GM18868 (cell line): ENCODE results near the gene CAMK2D.
"Not testable (repeated sequence)": the region's sequence is repeated elsewhere in the genome, so short reads cannot be mapped to it uniquely, and the experiment has no call there.

Experiments
- ATAC-seq: cut with Tn5 transposase; IDR thresholded peaks from one replicate; pipeline ENCODE4 v1.9.1; 2021; ENCODE audit warnings: mild to moderate bottlenecking, moderate library complexity; ENCODE audit not compliant: unreplicated experiment

The CAMK2D gene

DNA sequence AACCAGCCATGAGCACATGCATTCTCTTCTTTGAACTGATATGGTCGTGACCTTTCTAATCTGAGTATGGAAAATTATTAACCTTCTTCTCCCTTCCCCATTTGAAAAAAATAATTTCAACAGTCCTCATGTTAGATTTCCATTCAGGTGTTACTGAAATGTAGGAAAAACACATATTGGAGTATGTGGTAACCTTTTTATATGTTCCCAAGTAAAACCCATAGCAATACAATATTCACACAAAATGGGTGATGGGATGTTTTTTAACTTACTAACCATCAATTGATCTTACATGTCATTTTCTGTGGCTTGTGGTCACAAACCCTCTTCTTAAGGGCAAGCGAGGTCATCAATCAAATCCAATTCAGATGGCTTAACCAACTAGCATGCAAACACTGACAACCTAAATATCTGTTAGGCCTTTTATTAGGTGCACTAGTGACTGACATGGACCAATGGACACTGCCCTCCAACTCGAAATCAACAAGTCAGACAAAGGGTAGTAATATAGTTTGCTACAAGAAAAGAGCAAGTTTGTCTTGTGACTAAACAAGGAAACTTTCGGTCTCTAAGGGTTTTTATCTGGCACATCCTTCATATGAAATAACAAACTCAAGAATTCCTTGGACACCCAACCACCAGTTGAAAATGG, 74.3 kb downstream of the CAMK2D start:
- ATAC-seq, result no peak

DNA sequence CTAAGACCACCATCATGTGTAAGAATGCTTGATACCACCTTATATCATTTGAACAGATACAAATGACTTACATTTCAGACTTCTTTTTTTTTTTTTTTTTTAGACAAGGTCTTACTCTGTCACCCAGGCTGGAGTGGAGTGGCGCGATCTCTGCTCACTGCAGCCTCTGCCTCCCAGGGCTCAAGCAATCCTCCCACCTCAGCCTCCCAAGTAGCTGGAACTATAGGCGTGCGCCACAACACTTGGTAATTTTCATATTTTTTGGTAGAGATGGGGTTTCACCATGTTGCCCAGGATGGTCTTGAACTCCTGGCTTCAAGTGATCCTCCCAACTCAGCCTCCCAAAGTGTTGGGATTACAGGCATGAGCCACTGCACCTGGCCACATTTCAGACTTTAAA, 76.4 kb downstream of the CAMK2D start:
- not testable (repeated sequence) for ATAC-seq

DNA sequence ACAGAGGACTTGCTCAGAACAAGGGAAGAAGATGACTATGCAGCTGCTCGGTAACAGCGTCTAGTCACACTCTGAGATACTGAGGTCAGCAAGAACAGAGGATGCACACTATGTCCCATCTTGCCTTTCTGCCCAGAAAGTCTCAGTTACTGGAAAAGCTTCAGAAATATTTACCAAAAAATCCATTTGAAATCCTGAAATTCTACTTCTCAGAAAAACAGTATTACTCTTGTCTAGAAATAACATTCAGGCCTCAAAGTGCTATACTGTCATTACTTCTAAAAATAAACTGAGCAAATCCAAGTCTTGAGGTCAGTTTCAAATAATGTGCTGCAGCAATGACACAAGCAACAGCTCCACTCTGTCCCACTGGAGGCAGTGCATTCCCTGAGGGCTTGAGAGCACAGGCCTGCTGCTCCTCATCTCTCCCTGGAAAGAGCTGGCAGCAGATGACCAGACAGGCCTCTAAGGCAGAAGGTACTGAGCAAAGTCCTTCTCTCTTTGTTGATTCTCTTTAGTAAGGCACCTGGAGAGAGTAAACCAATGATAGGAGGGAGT, 76.9 kb downstream of the CAMK2D start:
- peak; percentile 23 for ATAC-seq

DNA sequence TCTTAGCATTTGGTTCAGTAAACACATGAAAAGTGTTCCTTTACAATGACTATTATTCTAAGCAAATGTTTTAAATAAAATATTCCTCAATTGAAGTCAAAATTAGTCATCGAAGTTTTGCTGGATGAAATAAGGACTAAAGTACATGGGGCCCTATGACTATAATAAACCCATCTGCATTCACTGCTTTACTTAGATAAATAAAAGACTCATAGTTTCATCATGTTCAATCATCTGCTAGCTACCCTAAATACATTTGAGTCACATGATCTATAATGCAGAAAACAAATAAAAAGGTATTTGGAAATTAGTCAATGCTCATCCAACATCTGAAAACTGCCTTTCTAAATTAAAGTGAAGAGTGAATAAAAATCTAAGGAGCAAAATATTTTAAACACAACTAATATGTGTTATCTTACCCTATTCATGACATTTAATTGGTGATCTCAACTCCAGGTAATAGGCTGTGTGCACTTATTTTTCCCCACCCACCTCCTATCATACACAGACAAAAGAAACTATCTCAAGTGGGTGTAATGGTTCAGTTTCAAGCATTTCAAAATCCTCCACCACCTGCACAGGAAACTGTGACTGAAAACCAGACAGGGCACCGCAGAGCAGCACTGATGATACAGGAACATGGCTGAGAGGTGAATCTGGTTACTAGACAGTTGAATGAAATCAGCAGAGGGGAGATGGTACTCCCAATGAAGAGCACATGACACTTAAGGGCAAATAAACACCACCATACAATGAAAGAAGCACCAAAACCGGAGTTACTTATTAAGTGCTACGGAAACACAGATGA, 78.6 kb downstream of the CAMK2D start:
- peak; percentile 99 for ATAC-seq

DNA sequence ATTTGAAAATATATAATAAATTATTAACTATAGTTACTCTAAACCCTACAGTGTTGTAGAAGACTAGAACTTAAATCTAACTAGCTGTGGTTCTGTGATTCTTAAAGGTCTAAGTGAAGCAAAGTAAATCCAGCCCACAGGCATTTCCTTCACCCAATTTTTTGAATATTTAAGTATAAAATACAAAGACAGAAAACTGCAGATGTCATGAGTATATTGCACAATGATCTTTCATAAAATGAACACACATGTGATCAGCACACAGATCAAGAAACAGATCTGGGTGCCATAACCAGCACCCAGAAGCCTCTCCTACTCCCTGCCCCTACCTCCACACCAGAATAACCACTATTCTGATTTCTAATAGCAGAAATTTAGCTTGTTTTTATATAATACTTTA, 82.9 kb downstream of the CAMK2D start:
- ATAC-seq, result no peak

DNA sequence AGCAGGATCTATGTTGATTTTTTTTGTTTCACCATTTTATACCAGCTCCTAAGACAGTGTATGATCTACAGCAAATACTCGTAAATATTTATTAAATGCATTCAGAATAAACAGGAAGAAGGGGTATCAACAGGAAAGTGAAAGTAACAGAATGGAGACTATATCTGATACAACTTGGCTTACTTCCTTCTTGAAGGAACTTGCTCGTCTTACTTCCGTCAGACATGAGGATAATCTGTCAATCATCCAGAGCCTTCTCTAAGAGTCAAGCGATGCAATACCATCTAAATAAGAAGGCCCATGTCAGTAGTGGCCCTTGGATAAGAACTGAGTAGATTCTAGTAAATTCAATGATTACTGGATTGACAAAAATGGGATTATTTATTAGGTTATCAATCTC, 84.2 kb downstream of the CAMK2D start:
- no peak for ATAC-seq

DNA sequence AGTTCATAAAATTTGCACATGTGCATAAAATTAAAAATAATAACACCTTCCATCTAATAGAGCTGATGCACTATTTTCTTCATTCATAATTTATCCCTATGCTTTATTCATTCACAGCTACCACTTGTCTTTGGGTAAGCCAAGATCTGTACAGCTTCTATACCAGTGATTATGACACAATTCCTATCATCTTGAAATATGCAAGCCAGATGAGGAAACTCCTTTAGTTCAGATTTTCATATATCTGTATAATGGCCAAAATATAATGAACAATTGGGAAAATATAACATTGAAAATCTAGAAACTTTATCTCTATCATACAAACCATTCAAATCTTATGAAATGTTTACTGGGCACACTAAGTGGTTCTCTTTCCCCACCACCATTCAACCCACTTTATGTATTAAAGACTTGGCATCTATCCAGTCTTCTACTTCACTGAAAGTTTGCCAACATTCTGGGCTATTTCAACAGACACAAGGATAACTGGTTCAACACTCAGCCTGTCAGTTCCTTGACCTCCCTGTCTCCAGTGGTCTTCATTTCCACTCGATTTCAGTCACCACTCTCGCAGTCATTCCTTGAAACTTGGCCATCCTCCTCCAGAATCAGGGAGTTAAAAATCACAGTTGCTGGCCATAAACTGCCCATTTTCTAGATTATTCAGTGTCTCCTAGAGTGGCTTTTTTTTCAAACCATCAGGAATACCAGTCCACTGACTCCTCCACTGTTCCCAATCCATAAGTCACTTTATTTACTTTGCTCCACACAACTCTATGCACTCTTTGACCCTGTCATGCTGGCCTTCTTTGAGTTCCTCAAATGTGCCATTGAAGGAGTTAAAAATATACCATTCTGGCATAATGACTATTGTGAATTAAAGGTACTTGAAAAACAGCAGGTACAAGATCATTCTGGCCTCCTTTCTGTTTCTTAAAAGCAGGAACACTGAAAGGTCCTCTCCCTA, 85.5 kb downstream of the CAMK2D start:
- no peak for ATAC-seq

DNA sequence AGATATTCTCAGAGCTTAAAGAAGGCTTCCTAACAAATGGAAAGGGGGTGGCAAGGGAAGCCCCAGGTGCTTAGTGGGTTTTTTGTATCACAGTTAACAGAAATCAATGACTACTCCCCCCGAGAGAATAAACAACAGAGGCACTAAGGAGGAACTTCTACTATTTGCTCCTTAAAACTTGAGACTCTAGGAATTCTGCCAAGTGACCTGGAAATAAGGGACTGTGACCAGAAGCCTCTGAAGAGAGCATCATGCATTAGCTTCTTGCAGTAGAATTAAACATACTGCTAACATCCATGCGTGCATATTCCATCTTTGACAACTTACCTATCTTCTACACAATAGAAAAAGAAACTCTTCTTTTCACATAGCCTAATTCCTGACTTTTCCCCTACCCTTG, 86.8 kb downstream of the CAMK2D start:
- ATAC-seq, result no peak

DNA sequence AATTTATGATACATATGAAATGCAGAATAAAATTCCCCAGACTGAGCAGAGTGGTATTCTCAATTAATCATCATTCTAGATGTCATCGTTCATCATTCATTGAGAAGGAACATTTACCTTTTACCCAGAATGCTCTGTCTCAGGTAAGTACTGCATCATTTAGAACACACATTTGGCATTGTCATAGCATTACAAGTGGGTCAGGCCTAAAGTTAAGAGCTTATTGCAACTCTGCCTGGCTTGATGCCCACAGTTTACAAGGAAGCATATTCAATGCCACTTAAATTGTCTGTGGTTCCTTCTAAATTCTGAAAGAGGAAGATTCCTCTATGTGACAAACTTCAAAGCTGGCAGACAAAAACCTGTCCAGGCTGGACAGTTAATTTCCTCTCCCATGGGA, 87.3 kb downstream of the CAMK2D start:
- ATAC-seq, result no peak

DNA sequence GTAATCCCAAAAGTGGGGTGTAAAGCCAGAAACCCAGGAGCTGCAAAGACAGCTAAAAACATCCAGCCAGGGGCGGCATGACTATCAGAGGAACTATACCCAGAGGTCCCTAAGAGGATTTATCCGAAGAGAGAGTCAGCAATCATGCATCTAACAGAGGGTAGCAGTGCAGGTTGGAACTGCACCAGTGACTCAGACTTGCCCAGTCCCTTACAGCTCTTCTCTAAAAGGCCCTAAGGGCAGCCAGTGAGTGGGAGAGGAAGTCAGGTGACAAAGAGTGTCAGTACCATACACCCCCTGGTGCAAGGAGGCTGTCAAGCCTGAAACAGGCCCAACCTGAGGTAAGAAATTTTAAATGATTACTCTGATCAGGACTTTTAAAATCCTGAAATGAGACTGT, 88.1 kb downstream of the CAMK2D start:
- ATAC-seq, result peak; percentile 97

DNA sequence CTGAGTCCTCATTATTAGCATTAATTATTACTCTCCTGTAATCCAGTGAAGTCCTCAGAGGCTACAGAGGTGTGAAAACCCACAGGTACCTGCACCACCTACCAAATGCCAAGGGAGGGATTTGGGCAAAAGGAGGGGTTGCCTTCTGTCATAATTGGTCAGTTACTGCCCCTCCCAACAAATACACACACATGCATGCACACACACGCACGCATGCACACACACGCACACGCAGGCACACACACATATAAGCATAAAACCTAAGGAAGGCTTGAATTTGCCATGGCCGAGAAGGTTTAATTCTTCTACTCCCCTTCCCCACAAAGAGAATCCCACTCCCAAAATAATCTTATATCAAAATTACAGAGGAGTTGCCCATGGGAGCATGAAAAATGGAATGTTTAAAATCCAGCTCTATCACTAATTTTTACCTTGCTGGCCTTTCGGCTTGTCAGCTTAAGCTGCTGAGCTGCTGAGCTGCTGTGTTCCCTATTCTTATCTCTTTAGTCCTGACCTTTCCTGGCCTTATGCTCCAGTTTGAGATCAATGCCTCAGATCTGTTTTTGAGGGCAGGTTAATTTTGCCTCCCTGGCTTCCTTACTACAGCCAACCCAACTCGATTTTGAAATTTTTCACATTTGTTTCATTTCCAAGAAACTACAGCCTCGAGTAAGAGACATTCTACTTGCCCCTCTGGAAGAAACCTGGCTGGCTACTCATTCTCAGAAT, 95.0 kb downstream of the CAMK2D start:
- ATAC-seq, result no peak

DNA sequence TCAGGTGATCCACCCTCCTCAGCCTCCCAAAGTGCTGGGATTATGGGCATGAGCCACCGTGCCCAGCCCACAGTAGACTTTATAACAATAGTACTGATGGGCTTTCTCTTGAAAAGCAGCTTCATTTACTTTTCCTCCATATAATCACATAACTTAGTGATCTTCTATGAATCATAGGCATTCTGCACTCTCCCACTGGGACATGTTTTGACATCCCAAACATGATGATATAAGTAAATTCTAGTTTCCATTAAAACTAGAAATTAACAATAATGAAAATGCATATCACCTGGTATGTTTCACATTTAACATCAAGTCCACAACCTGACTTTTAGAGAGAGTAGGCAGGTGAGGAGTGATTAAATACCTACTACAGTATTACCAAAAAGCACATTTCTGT, 96.5 kb downstream of the CAMK2D start:
- ATAC-seq, result no peak

DNA sequence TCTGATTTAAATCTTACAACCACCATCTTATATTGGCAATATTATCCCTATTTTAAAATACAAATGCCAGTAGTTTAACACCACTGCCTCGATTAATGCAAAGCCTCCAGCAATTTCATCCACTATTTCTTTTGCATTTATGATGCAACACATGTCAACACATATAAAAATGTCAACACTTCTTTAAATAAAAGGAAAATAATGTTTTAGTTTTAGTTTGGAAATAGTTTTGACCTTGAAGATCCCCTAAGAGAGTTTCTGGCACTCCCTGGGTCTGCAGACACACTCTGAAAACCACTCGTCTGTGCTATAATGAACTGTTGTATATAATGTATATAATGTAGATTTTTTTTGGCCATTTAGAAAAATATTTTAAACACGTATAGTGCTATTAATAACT, 99.0 kb downstream of the CAMK2D start:
- no peak for ATAC-seq

DNA sequence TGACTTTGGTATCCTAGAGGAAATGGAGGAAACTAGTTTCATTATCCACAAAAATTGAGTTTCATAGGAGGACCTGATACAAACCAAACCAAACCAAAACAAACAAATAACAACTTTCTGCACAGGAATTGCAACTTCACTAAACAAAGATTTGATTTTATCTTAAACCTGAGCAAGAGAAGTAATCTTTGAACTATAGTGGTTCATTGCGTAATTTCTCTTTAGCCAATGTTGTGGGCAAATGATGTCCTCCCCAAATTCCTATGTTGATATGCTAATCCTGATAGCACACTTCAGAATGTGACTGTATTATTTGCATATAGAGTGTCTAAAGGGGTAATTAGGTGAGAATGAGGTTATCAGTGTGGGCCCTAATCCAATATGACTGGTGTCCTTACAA, 102.4 kb downstream of the CAMK2D start:
- ATAC-seq, result no peak

DNA sequence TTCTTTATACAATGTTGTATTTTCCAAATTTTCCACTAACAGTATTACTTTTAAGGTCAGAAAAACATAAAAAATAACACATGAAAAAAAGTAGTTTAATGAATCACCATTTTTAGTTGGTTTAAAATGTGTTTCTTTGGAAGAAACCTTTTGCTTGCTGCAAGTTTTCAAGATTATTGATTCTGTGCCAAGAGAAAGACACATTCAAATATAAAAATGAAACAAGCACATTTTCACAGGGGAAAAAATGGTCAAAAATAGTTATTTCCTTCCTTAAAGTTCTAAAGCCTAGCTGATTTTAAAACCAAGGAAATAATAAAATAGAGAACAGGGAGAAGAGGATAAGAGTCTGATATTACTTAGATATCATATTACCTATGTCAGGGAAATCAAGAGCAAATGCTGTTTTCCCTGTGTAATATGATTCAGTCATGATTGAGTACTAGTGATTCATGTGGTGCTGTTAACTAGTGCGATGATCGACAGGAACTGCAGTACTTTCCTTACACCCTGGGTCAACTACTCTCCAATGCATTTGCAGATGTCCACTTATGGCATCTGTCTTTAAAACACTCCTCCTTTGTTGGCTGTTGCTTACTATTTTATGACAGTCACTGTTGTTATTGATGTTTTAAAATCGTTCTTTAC, 103.8 kb downstream of the CAMK2D start:
- ATAC-seq, result no peak

DNA sequence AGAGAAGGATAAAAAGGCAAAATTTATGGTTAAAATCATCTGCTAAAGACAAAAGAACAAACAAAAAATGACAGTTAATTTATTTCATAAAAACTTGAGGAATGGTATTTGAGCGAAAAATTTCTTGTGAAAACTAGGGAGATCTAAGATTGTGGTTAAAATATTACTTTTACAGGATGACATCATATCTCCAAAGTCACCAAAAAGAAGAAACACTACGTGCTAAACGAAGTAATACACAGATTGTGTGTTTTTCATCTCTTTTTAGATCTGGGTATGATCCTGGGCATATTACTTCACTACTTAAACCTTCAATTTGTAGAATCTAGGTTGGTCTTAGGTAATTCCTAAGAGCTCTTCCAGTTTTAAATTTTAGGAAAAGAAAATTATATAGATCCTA, 107.7 kb downstream of the CAMK2D start:
- ATAC-seq, result no peak

DNA sequence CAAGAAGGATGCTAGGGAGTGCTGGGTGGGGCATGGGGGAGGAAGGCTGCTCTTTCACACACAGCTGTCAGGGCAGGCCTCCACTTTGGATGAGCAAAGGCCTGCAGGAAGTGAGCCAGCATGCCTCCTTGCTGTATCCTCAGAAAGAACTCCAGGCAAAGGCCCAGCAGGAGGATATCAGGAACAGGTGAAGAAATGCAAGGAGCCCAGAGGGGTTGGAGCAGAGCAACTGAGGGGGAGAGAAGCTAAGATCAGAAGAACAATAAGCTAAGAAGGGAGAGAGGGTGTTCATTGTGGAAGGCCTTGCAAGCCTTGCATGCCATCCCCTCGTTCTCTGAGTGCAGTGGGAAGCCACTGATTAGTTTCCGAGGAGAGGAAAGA, 115.1 kb downstream of the CAMK2D start:
- ATAC-seq, result no peak

DNA sequence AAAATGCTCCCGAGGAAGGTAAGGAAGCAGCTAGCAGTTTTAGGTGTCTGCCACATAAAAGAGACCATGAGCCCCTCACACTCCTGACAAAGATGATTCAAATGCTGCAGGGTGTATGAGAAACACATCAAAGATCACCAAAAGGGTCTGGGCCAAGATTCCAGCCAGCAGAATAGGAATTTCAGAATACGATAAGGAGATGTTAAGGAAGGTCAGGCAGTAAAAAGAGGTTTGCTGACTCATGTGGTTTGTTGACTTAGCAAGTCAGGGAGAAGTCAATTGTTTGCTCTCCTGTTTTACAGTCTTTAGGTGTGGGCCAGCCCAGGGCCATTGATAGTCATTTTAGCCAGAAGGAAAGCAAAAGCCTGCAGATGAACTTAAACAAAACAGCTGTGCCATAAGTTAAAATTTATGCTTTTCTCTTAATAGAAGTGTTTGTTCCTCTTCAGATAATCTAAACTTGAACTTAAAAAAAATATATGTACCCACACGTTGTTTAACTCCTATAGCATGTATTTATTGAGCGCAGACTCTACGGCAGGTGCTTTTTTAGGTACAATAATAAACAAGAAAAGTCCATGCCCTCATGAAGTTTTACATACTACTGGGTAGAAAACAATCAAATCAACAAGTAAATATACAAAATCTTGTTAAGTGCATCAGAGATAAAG, 115.6 kb downstream of the CAMK2D start:
- no peak for ATAC-seq

DNA sequence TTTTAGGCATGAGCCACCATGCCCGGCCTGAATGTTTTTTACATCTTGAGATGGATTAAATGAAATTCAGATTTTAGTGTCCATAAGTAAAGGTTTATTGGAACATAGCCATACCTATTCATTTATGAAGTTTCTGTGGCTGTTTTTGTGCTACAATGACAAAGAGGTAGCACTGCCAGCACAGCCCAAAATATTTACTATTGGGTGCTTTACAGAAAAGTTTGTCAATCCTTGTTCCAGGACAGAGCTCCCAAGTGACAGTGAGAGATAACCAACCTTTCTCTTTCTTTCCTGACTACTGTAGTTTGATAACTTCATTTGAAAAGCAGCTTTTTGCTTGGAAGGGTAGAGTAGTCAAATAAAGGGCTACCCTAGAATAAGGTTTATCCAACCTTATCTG, 116.2 kb downstream of the CAMK2D start:
- ATAC-seq, result no peak

DNA sequence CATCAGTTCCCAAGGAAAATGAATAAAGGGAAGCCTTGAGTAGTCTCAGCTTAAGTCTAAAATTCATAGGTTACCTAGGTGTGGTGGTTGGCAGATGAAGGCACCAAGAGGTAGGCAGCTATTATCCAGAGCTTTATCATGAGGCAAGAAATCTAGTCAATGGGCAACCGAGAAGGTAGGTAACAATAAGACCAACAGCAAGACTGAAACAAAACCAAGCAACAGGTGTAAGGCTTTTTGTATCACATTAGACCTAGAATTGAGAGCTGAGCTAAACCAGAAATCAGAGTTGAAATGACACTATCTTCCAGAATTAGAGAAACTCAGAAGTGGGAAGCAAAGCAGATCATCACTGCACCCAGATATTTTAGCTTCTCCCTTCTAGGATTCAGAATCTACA, 117.1 kb downstream of the CAMK2D start:
- ATAC-seq, result no peak
